ENCODE results near the gene DGKI. TPM values are rescaled to one million over a fixed set of nuclear protein-coding genes. Genes with fewer than 3 reads are reported as not detected.

Gene DGKI
- total RNA-seq, 3 donors from 2014 or later (not counting 1 experiment from before 2014, with no cell fraction given): 0.53 TPM; not detected in 2

DNA sequence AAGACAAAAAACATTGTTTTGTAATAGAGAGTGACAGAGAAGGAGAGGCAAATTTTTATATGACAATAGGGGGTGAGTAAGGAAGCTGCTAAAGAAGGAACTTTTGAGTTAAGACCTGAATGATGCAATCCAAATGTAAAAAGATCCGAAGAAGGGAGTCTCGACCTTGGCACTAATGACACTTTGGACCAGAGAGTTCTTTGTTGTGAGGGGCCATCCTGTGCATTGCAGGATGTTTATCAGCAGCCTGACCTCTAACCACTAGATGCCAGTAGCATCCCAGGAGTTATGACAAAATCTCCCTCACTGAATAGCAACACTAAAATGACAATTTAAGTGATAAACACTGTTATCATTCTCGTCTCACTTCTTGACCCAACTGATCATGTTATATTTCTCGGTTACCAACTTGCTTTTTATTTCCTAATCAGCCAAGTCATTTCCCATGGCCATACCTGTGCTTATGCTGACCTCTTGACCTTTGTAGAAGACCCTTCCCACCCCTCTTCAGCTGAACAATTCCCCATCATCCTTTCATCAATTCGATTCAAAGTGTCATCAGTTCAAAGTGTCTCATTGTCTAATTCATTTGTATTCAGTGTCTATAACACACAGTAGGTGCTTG is 30.0 kb downstream of the DGKI start:
- H3K4me3 Mint-ChIP-seq: no peak overlapping the region
- H3K27ac Mint-ChIP-seq: no peak overlapping the region
- peaks cover 0 to 3% of the 10 kb centered on the region in 2 donors for H3K9me3 Mint-ChIP-seq
- H3K27me3 Mint-ChIP-seq (ENCODE audit: low read depth in 2 of 2): peaks cover 14 to 27% of the 10 kb centered on the region in 2 donors
- H3K27ac ChIP-seq (ENCODE audit: low read length): no peak overlapping the region
- no peaks in the 10 kb centered on the region for H3K36me3 Mint-ChIP-seq
- intact Hi-C loops (cut with micrococcal nuclease): no loop called here
- H3K27me3 ChIP-seq (ENCODE audit: control insufficient read depth, insufficient read depth, low read length): peaks cover 4% of the 10 kb centered on the region
- H3K4me1 Mint-ChIP-seq: no peaks in the 10 kb centered on the region
- no peaks in the 10 kb centered on the region for H3K4me1 ChIP-seq (ENCODE audit: control insufficient read depth, insufficient read depth, low read length)
- no peak for DNase-seq
- no peaks in the 10 kb centered on the region for H3K36me3 ChIP-seq (ENCODE audit: control insufficient read depth, insufficient read depth, low read length)
- no peak for ATAC-seq
- TF ChIP-seq, protein P1, sequence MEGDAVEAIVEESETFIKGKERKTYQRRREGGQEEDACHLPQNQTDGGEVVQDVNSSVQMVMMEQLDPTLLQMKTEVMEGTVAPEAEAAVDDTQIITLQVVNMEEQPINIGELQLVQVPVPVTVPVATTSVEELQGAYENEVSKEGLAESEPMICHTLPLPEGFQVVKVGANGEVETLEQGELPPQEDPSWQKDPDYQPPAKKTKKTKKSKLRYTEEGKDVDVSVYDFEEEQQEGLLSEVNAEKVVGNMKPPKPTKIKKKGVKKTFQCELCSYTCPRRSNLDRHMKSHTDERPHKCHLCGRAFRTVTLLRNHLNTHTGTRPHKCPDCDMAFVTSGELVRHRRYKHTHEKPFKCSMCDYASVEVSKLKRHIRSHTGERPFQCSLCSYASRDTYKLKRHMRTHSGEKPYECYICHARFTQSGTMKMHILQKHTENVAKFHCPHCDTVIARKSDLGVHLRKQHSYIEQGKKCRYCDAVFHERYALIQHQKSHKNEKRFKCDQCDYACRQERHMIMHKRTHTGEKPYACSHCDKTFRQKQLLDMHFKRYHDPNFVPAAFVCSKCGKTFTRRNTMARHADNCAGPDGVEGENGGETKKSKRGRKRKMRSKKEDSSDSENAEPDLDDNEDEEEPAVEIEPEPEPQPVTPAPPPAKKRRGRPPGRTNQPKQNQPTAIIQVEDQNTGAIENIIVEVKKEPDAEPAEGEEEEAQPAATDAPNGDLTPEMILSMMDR (IDR thresholded peaks at IDR 0.05): no peak
- no peaks in the 10 kb centered on the region for H3K9me3 ChIP-seq (ENCODE audit: control insufficient read depth, insufficient read depth, low read length)
- H3K4me3 ChIP-seq (ENCODE audit: low read length): no peak overlapping the region
- 85% methylated on average over 5 of the region's 5 CpGs for WGBS (ENCODE audit: insufficient coverage)

DNA sequence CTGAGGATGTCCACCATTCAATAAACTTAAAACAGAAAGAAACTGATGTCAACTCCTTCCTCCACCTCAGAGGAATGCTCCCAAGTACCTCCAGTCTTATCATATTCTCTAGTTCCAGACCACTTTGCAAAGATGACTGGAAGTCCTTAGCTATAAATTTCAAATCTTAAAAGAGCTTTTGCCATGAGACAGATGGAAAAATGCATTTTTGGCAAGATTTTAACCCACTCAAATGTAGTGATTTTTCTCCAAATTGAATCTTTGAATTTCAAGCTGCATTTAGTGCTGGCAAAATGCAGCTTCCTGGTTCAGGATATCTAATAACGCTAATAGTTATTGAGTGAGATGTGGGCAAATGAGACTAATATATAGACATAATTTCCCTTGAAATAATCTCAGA is 33.2 kb downstream of the DGKI start:
- Mint-ChIP-seq H3K4me3 (no peak overlapping the region), H3K27ac (no peak overlapping the region), H3K27me3 (ENCODE audit: low read depth in 2 of 2) (peaks cover 1 to 7% of the 10 kb centered on the region in 2 donors), H3K36me3 (no peaks in the 10 kb centered on the region), H3K9me3 (no peaks in the 10 kb centered on the region), H3K4me1 (no peaks in the 10 kb centered on the region)
- no peaks in the 10 kb centered on the region for H3K27me3 ChIP-seq (ENCODE audit: control insufficient read depth, insufficient read depth, low read length)
- TF ChIP-seq, protein P1 (IDR thresholded peaks at IDR 0.05): no peak
- H3K36me3 ChIP-seq (ENCODE audit: control insufficient read depth, insufficient read depth, low read length): no peaks in the 10 kb centered on the region
- no peaks in the 10 kb centered on the region for H3K4me1 ChIP-seq (ENCODE audit: control insufficient read depth, insufficient read depth, low read length)
- ATAC-seq (no peak), DNase-seq (no peak)
- intact Hi-C loops (cut with micrococcal nuclease): no loop called here
- WGBS (ENCODE audit: insufficient coverage): no CpG with 5 or more reads among the region's 1 CpG
- H3K4me3 ChIP-seq (ENCODE audit: low read length): no peak overlapping the region
- H3K9me3 ChIP-seq (ENCODE audit: control insufficient read depth, insufficient read depth, low read length): no peaks in the 10 kb centered on the region
- H3K27ac ChIP-seq (ENCODE audit: low read length): no peak overlapping the region

DNA sequence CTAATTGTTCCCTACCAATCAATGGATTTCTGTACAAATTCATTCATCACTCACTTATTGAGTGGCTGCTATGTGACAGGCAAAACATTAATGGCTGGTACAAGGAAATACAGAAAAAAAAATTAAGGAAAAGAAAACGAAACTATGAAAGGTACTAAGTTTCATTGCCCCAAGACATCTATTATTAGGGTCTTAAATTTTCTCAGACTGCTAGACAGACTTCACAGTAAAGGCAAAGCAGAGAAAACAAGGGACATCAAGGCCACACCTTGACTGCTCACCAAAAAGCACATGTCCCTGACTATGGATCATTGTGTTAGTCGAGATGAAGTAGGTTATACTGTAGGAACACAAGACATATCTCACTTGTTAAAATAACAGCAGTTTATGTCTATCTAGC is 36.5 kb downstream of the DGKI start:
- H3K4me1 Mint-ChIP-seq: no peaks in the 10 kb centered on the region

More for the DNA sequence above, 36.5 kb downstream of the DGKI start:
- TF ChIP-seq, protein P1 (IDR thresholded peaks at IDR 0.05): no peak
- H3K4me3 ChIP-seq (ENCODE audit: low read length): no peak overlapping the region
- no peaks in the 10 kb centered on the region for H3K9me3 ChIP-seq (ENCODE audit: control insufficient read depth, insufficient read depth, low read length)
- H3K27ac ChIP-seq (ENCODE audit: low read length): no peak overlapping the region
- 50% methylated on average over 2 of the region's 2 CpGs for WGBS (ENCODE audit: insufficient coverage)
- peaks cover 0 to 2% of the 10 kb centered on the region in 2 donors for H3K9me3 Mint-ChIP-seq
- intact Hi-C loops (cut with micrococcal nuclease): no loop called here
- ATAC-seq (no peak), DNase-seq (no peak)
- no peaks in the 10 kb centered on the region for H3K36me3 Mint-ChIP-seq
- peaks cover 0 to 6% of the 10 kb centered on the region in 2 donors for H3K27me3 Mint-ChIP-seq (ENCODE audit: low read depth in 2 of 2)
- no peaks in the 10 kb centered on the region for H3K36me3 ChIP-seq (ENCODE audit: control insufficient read depth, insufficient read depth, low read length)
- no peak overlapping the region for H3K4me3 Mint-ChIP-seq
- H3K27me3 ChIP-seq (ENCODE audit: control insufficient read depth, insufficient read depth, low read length): no peaks in the 10 kb centered on the region
- no peaks in the 10 kb centered on the region for H3K4me1 ChIP-seq (ENCODE audit: control insufficient read depth, insufficient read depth, low read length)
- no peak overlapping the region for H3K27ac Mint-ChIP-seq

All from natural killer cell (primary cell).